ENCODE results near the gene NCOA3.

NCOA3 gene

GRCh38 chr20:47704746-47705496 lies 203.2 kb downstream of the NCOA3 start:
- no peak for DNase-seq (ENCODE audit: low read depth, low spot score)

GRCh38 chr20:47705497-47705856 lies 203.8 kb downstream of the NCOA3 start:
- DNase-seq (ENCODE audit: low read depth, low spot score), result no peak

- DNase-seq (ENCODE audit: low read depth, low spot score), result no peak
Measured at GRCh38 chr20:47706345-47706744, 204.7 kb downstream of the NCOA3 start.

Data from activated CD4-positive, CD25-positive, alpha-beta regulatory T cell treated with anti-CD3 and anti-CD28 coated beads, Interleukin-2, amount 50 U/mL, for 16 hours (primary cell).